HCT116 (cell line): Measurements from ENCODE around the gene SYCP1. TPM values are rescaled to one million over a fixed set of nuclear protein-coding genes. Genes with fewer than 3 reads are reported as not detected.

Experiments used
- ATAC-seq: fragments of 200-7000 bp; cut with Tn5 transposase; 2 replicates; pipeline ENCODE4 v1.9.1; 2020; ENCODE audit warnings: mild to moderate bottlenecking, moderate library complexity
- BruUV-seq: library from RNA; stranded (reverse); fragments of 400-500 nt; replicated peaks from 2 replicates; lab custom pipeline; 2021; lab: Mats Ljungman, UMichigan
- CTCF ChIA-PET: fragments of 300-600 bp; sonication (Branson Sonifier 250); formaldehyde crosslinking; loops from one replicate; lab custom pipeline; 2021; ENCODE audit warnings: antibody characterized with exemption; lab: Charles Lee
- POLR2A ChIA-PET: fragments of 300-600, 350-600 bp; sonication (Branson Sonifier 250); formaldehyde crosslinking; loops from one replicate; lab custom pipeline; 2021; ENCODE audit warnings: antibody characterized with exemption; lab: Charles Lee
- RAD21 ChIA-PET, 2 experiments: fragments of 300-600 bp; sonication (Branson Sonifier 250); formaldehyde crosslinking; loops; one replicate each; lab custom pipeline; 2023; ENCODE audit warnings: low total read pairs in 2 of 2; ENCODE audit not compliant: uncharacterized antibody in 2 of 2, unreplicated experiment in 2 of 2, low non-redundant PET in 1 of 2; lab: Charles Lee
- DNase-seq: peaks from one replicate; pipeline ENCODE4 v3.0.0-alpha.2; 2010; ENCODE audit warnings: low read depth, low spot score
- H2AFZ ChIP-seq: fragments of 200-600 bp; shearing (Covaris generic), sonication (generic); 2 replicates; pipeline ENCODE4 v1.6.1; 2017; ENCODE audit warnings: low read depth, mixed run types, mixed read lengths, antibody characterized with exemption, low read length; ENCODE audit not compliant: poor library complexity, severe bottlenecking
- H3K27ac ChIP-seq: 2 replicates; pipeline ENCODE4 v1.5.1; 2012; ENCODE audit warnings: low read depth, low read length
- H3K27me3 ChIP-seq: fragments of 200-600 bp; sonication (generic); 2 replicates; pipeline ENCODE4 v1.6.1; 2016; ENCODE audit warnings: mixed run types, low read length, mixed read lengths; ENCODE audit not compliant: insufficient read depth
- H3K36me3 ChIP-seq, 2 experiments: fragments of 200-500 bp in 1 of 2; fragments of 200-600 bp in 1 of 2; sonication (Bioruptor generic) in 1 of 2; sonication (generic) in 1 of 2; 2 replicates each; pipeline versions ENCODE4 v1.5.1 to v1.6.1; 2014 to 2016; ENCODE audit warnings: low read length in 2 of 2, inconsistent platforms in 1 of 2, mixed read lengths in 1 of 2, mixed run types in 1 of 2; ENCODE audit not compliant: insufficient read depth in 2 of 2, control insufficient read depth in 1 of 2
- H3K4me1 ChIP-seq, 2 experiments: fragments of 200-600 bp in 1 of 2; sonication (generic) in 1 of 2; 2 replicates each; pipeline versions ENCODE4 v1.5.1 to v1.6.1; 2012 to 2017; ENCODE audit warnings: low read length in 2 of 2, inconsistent platforms in 1 of 2, mild to moderate bottlenecking in 1 of 2, mixed read lengths in 1 of 2, mixed run types in 1 of 2, moderate library complexity in 1 of 2; ENCODE audit not compliant: insufficient read depth in 2 of 2, control insufficient read depth in 1 of 2
- H3K4me2 ChIP-seq: fragments of 200-600 bp; sonication (generic); 2 replicates; pipeline ENCODE4 v1.6.1; 2017; ENCODE audit warnings: mixed run types, low read length, mixed read lengths
- H3K4me3 ChIP-seq, 2 experiments: fragments of 200-600 bp in 1 of 2; sonication (generic) in 1 of 2; replicated peaks in 1 of 2; 2 replicates each; pipeline ENCODE4 v1.5.1; 2011 to 2016; ENCODE audit warnings: low read length in 2 of 2, control low read depth in 1 of 2, low read depth in 1 of 2, mild to moderate bottlenecking in 1 of 2, mixed read lengths in 1 of 2, mixed run types in 1 of 2
- H3K79me2 ChIP-seq: fragments of 200-600 bp; sonication (generic); 2 replicates; pipeline ENCODE4 v1.6.1; 2017; ENCODE audit warnings: mild to moderate bottlenecking, mixed run types, low read length, moderate library complexity, mixed read lengths; ENCODE audit not compliant: insufficient read depth
- H3K9ac ChIP-seq: fragments of 200-600 bp; sonication (generic); 2 replicates; pipeline ENCODE4 v1.6.1; 2016; ENCODE audit warnings: low read length, mixed read lengths
- H3K9me2 ChIP-seq: fragments of 200-600 bp; sonication (generic), shearing (Covaris generic); 2 replicates; pipeline ENCODE4 v1.6.1; 2017; ENCODE audit warnings: mixed run types, mild to moderate bottlenecking, moderate library complexity; ENCODE audit not compliant: insufficient read depth
- H3K9me3 ChIP-seq, 2 experiments: fragments of 200-500 bp in 1 of 2; fragments of 200-600 bp in 1 of 2; sonication (Bioruptor generic) in 1 of 2; sonication (generic) in 1 of 2; 2 replicates each; pipeline ENCODE4 v1.6.1; 2014 to 2017; ENCODE audit warnings: low read length in 2 of 2, mixed read lengths in 2 of 2, inconsistent platforms in 1 of 2, low read depth in 1 of 2, mild to moderate bottlenecking in 1 of 2, mixed run types in 1 of 2, moderate library complexity in 1 of 2; ENCODE audit not compliant: control insufficient read depth in 1 of 2, insufficient read depth in 1 of 2
- H4K20me1 ChIP-seq: fragments of 200-600 bp; sonication (generic), shearing (Covaris generic); 2 replicates; pipeline ENCODE4 v1.6.1; 2017; ENCODE audit warnings: mixed run types, mild to moderate bottlenecking, moderate library complexity; ENCODE audit not compliant: insufficient read depth
- CBX3 ChIP-seq: IDR thresholded peaks from 2 replicates; pipeline ENCODE4 v1.6.1; 2012; ENCODE audit warnings: low read depth
- CEBPB ChIP-seq: IDR thresholded peaks from 2 replicates; pipeline ENCODE4 v1.6.1; 2012; ENCODE audit warnings: low read depth
- ELF1 ChIP-seq: IDR thresholded peaks from 2 replicates; pipeline ENCODE4 v1.6.1; 2012; ENCODE audit warnings: low read depth, borderline replicate concordance
- EZH2phosphoT487 ChIP-seq: fragments of 200-600 bp; IDR thresholded peaks from 2 replicates; pipeline ENCODE4 v1.6.1; 2018; ENCODE audit warnings: antibody characterized with exemption, borderline replicate concordance
- FOSL1 ChIP-seq: IDR thresholded peaks from 2 replicates; pipeline ENCODE4 v1.6.1; 2012; ENCODE audit warnings: low read depth
- POLR2A ChIP-seq: IDR thresholded peaks from 2 replicates; pipeline ENCODE4 v1.7.0; 2011; ENCODE audit warnings: borderline replicate concordance; ENCODE audit not compliant: insufficient read depth, insufficient read length; ENCODE audit errors: extremely low read depth
- POLR2AphosphoS5 ChIP-seq: IDR thresholded peaks from 2 replicates; pipeline ENCODE4 v1.6.1; 2011; ENCODE audit warnings: mild to moderate bottlenecking, low read depth, low read length, moderate library complexity
- RAD21 ChIP-seq: IDR thresholded peaks from 2 replicates; pipeline ENCODE4 v1.6.1; 2012; ENCODE audit warnings: low read depth, mild to moderate bottlenecking
- SRF ChIP-seq: IDR thresholded peaks from 2 replicates; pipeline ENCODE4 v1.6.1; 2012; ENCODE audit warnings: low read depth
- TCF7L2 ChIP-seq: IDR thresholded peaks from 2 replicates; pipeline ENCODE4 v1.7.0; 2011; ENCODE audit warnings: borderline replicate concordance, inconsistent platforms; ENCODE audit not compliant: insufficient read depth, insufficient read length; ENCODE audit errors: extremely low read depth
- ZBTB33 ChIP-seq: IDR thresholded peaks from 2 replicates; pipeline ENCODE4 v1.6.1; 2011; ENCODE audit warnings: mild to moderate bottlenecking, low read length, moderate library complexity; ENCODE audit not compliant: insufficient replicate concordance; ENCODE audit errors: extremely low read depth
- ZFX ChIP-seq: fragments of 450-650 bp; IDR thresholded peaks from 2 replicates; pipeline ENCODE4 v1.6.1; 2017
- intact Hi-C: fragments of 100-400 bp; cut with micrococcal nuclease; formaldehyde crosslinking; loops from 2 replicates; pipeline ENCODE4 v1.10.0; 2022
- total RNA-seq: library from RNA; stranded (reverse); gene quantifications from one replicate; pipeline ENCODE4 v1.2.1, GENCODE V29; 2021; ENCODE audit not compliant: unreplicated experiment

The SYCP1 gene
- total RNA-seq, 1 experiment from 2014 or later = not detected

- POLR2A ChIA-PET = no interaction called here
- DNase-seq = no peak
- no peaks in the 10 kb centered on the region for H3K79me2 ChIP-seq
- intact Hi-C loops = no loop called here
- H3K4me3 ChIP-seq = no peak overlapping the region
- TF ChIP-seq POLR2A (no peak), POLR2AphosphoS5 (no peak), SRF (no peak), ZBTB33 (no peak), ELF1 (no peak), FOSL1 (no peak), CEBPB (no peak), EZH2phosphoT487 (no peak), ZFX (no peak), RAD21 (no peak), TCF7L2 (no peak), CBX3 (no peak)
- TF ChIP-seq, all 23 proteins: peak for 0
- RAD21 ChIA-PET = no interaction called here
- no peak overlapping the region for H2AFZ ChIP-seq
- H3K4me2 ChIP-seq = no peak overlapping the region
- no peaks in the 10 kb centered on the region for H3K27me3 ChIP-seq
- H3K9me2 ChIP-seq = no peaks in the 10 kb centered on the region
- no peaks in the 10 kb centered on the region for H4K20me1 ChIP-seq
- H3K4me1 ChIP-seq = no peaks in the 10 kb centered on the region
- CTCF ChIA-PET = no interaction called here
- no peak overlapping the region for H3K9ac ChIP-seq
- no peaks in the 10 kb centered on the region for H3K36me3 ChIP-seq
- H3K27ac ChIP-seq = no peak overlapping the region
- ATAC-seq = no peak
- H3K9me3 ChIP-seq = no peaks in the 10 kb centered on the region
- no TSS peak for BruUV-seq
These were observed 166.5 kb downstream of the SYCP1 start for GRCh38 chr1:115021145-115021544.
